Fibroblast of lung (primary cell): ENCODE results near the gene TRIM44. TPM values are rescaled to one million over a fixed set of nuclear protein-coding genes. Genes with fewer than 3 reads are reported as not detected.
"Not testable (repeated sequence)": the region's sequence is repeated elsewhere in the genome, so short reads cannot be mapped to it uniquely, and the experiment has no call there.

ENCODE experiments used
- DNase-seq, 2 donors: peaks; one replicate each; pipeline versions ENCODE4 v3.0.0 to v3.0.0-alpha.2; 2010; ENCODE audit warnings: low read depth in 2 of 2
- H2AFZ ChIP-seq: 2 replicates; pipeline ENCODE4 v1.5.1; 2012; ENCODE audit warnings: low read length, control low read depth, inconsistent platforms
- H3K27ac ChIP-seq: 2 replicates; pipeline ENCODE4 v1.5.1; 2011; ENCODE audit warnings: low read length, control low read depth; ENCODE audit not compliant: insufficient read depth
- H3K27me3 ChIP-seq: 2 replicates; pipeline ENCODE4 v1.5.1; 2011; ENCODE audit warnings: mild to moderate bottlenecking, low read length; ENCODE audit not compliant: control insufficient read depth, insufficient read depth
- H3K36me3 ChIP-seq: 2 replicates; pipeline ENCODE4 v1.5.1; 2011; ENCODE audit warnings: low read length; ENCODE audit not compliant: control insufficient read depth, insufficient read depth
- H3K4me1 ChIP-seq: 2 replicates; pipeline ENCODE4 v1.5.1; 2011; ENCODE audit warnings: low read length; ENCODE audit not compliant: control insufficient read depth, insufficient read depth; ENCODE audit errors: extremely low read depth
- H3K4me2 ChIP-seq: 2 replicates; pipeline ENCODE4 v1.5.1; 2011; ENCODE audit warnings: low read length, control low read depth; ENCODE audit not compliant: insufficient read depth; ENCODE audit errors: extremely low read depth
- H3K4me3 ChIP-seq, 4 experiments: fragments of 200-600 bp in 1 of 4; sonication (generic) in 1 of 4; replicated peaks in 1 of 4; 2 replicates each; pipeline ENCODE4 v1.5.1; 2011 to 2016; ENCODE audit warnings: low read length in 4 of 4, low read depth in 3 of 4, mild to moderate bottlenecking in 3 of 4, control low read depth in 2 of 4, inconsistent platforms in 1 of 4, mixed read lengths in 1 of 4; ENCODE audit not compliant: insufficient read depth in 1 of 4; ENCODE audit errors: control extremely low read depth in 1 of 4
- H3K79me2 ChIP-seq: 2 replicates; pipeline ENCODE4 v1.5.1; 2012; ENCODE audit warnings: mild to moderate bottlenecking, low read length, inconsistent platforms; ENCODE audit not compliant: control insufficient read depth, insufficient read depth
- H3K9ac ChIP-seq: 2 replicates; pipeline ENCODE4 v1.5.1; 2011; ENCODE audit warnings: mild to moderate bottlenecking, low read length, control low read depth; ENCODE audit not compliant: insufficient read depth
- H3K9me3 ChIP-seq: 2 replicates; pipeline ENCODE4 v1.5.1; 2012; ENCODE audit warnings: low read depth, low read length; ENCODE audit not compliant: control insufficient read depth, insufficient read depth
- H4K20me1 ChIP-seq: 2 replicates; pipeline ENCODE4 v1.5.1; 2011; ENCODE audit warnings: low read length; ENCODE audit not compliant: control insufficient read depth, insufficient read depth; ENCODE audit errors: extremely low read depth
- EZH2 ChIP-seq: IDR thresholded peaks from 2 replicates; pipeline ENCODE4 v1.5.1; 2012; ENCODE audit warnings: low read length, control low read depth, mild to moderate bottlenecking; ENCODE audit errors: missing control alignments
- polyA plus RNA-seq, 2 donors: library from polyadenylated mRNA; depleted of rRNA in 1 of 2; stranded (reverse) in 1 of 2; unstranded in 1 of 2; fragments of >200 nt; gene quantifications; 2 replicates each; pipeline ENCODE4 v1.2.1, GENCODE V29; 2011 to 2012; ENCODE audit warnings: missing spikeins in 1 of 2
- total RNA-seq: library from RNA; depleted of rRNA; stranded (reverse); fragments of >200 nt; gene quantifications from 2 replicates; pipeline ENCODE4 v1.2.1, GENCODE V29; 2014
- TF ChIP-seq, protein P1 (sequence below), 2 donors: IDR thresholded peaks in 1 of 2; conservative IDR thresholded peaks in 1 of 2; 1 replicate in 1 of 2; 2 replicates in 1 of 2; pipeline ENCODE4 v1.5.1; 2011 to 2012; ENCODE audit warnings: low read length in 2 of 2, control low read depth in 1 of 2, inconsistent platforms in 1 of 2, low read depth in 1 of 2, mild to moderate bottlenecking in 1 of 2

Gene TRIM44
- total and polyA plus RNA-seq, 2 donors (not counting 1 experiment from before 2014, with no cell fraction given): 10.4 to 78.3 TPM

DNA sequence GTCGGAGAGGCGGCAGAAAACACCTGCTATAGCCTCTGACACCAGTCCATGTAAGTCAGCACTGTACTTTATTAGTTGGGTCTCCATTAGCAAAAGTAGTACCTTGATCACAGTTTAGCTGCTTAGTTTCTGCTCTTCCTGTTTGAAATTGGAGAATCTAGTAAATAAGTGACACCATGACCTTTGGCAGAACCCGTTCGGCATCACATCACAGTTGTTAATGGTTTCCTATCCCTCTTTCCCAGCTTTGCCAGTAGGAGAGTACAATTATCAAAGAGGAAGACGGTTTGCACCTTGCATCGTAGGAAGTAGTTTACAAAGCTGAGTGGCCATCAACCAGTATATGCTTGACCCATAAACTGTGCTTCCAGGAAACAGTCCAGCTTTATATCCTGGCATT is 101.8 kb downstream of the TRIM44 start:
- no peak overlapping the region for H3K9ac ChIP-seq
- no peak overlapping the region for H3K4me2 ChIP-seq
- no peak for DNase-seq
- H4K20me1 ChIP-seq: no peaks in the 10 kb centered on the region
- H3K27ac ChIP-seq: no peak overlapping the region
- H3K4me3 ChIP-seq: no peak overlapping the region
- H3K79me2 ChIP-seq: no peaks in the 10 kb centered on the region
- TF ChIP-seq, protein P1, sequence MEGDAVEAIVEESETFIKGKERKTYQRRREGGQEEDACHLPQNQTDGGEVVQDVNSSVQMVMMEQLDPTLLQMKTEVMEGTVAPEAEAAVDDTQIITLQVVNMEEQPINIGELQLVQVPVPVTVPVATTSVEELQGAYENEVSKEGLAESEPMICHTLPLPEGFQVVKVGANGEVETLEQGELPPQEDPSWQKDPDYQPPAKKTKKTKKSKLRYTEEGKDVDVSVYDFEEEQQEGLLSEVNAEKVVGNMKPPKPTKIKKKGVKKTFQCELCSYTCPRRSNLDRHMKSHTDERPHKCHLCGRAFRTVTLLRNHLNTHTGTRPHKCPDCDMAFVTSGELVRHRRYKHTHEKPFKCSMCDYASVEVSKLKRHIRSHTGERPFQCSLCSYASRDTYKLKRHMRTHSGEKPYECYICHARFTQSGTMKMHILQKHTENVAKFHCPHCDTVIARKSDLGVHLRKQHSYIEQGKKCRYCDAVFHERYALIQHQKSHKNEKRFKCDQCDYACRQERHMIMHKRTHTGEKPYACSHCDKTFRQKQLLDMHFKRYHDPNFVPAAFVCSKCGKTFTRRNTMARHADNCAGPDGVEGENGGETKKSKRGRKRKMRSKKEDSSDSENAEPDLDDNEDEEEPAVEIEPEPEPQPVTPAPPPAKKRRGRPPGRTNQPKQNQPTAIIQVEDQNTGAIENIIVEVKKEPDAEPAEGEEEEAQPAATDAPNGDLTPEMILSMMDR (conservative IDR thresholded peaks at IDR 0.05 in 1 of 2, IDR thresholded peaks at IDR 0.05 in 1 of 2; ENCODE audit: low read depth in 1 of 2, low read length in 2 of 2): no peak
- TF ChIP-seq EZH2: no peak
- H3K4me1 ChIP-seq: no peaks in the 10 kb centered on the region
- no peak overlapping the region for H2AFZ ChIP-seq
- H3K27me3 ChIP-seq: no peaks in the 10 kb centered on the region
- H3K36me3 ChIP-seq: no peaks in the 10 kb centered on the region
- H3K9me3 ChIP-seq: no peaks in the 10 kb centered on the region

DNA sequence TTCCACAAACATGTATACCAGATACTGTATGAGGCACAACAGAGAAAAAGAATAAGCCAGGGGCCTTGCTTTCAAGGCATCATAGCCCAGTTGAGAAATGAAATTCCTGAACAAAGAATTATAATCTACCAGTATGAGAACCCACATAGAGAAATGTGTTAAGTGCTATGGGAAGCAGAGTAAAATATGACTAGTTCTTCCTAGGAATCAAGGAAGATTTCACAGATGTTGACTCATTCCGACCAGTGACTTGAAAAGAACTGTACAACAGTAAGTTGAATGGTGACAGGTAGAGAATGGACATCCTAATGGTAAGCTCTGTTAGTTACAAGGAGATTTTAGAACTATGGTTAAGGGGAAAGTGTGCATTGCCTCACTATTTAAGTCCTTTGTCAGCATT is 102.6 kb downstream of the TRIM44 start:
- DNase-seq: no peak
- Histone ChIP-seq H3K79me2 (no peaks in the 10 kb centered on the region), H3K27ac (no peak overlapping the region), H3K4me3 (no peak overlapping the region), H3K27me3 (no peaks in the 10 kb centered on the region), H3K4me2 (no peak overlapping the region), H3K9me3 (no peaks in the 10 kb centered on the region), H2AFZ (no peak overlapping the region), H3K4me1 (no peaks in the 10 kb centered on the region), H3K9ac (no peak overlapping the region), H3K36me3 (no peaks in the 10 kb centered on the region), H4K20me1 (no peaks in the 10 kb centered on the region)
- TF ChIP-seq EZH2: no peak
- TF ChIP-seq, protein P1 (conservative IDR thresholded peaks at IDR 0.05 in 1 of 2, IDR thresholded peaks at IDR 0.05 in 1 of 2; ENCODE audit: low read depth in 1 of 2, low read length in 2 of 2): no peak

DNA sequence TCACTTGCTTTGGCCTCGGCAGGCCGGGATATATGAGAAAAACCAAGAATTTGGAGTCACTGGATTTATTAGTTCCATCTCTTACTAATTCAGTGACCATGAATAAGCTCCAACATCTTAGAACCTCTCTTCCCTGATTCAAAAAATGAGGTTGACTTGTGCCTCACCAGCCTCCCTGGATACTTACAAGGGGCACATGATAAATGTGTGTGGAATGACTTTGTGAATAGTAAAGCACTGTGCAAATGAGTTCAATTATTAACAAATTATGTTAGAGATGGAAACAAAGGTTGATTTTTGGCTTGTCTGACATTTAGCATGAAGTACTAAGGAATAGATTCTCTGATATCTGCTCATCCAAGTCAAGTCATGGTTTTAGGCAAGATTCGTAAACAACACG is 104.1 kb downstream of the TRIM44 start:
- no peak overlapping the region for H3K4me3 ChIP-seq
- no peaks in the 10 kb centered on the region for H3K27me3 ChIP-seq
- H3K9ac ChIP-seq: no peak overlapping the region
- no peak overlapping the region for H2AFZ ChIP-seq
- no peaks in the 10 kb centered on the region for H4K20me1 ChIP-seq
- H3K79me2 ChIP-seq: no peaks in the 10 kb centered on the region
- no peak for DNase-seq
- H3K4me1 ChIP-seq: no peaks in the 10 kb centered on the region
- no peaks in the 10 kb centered on the region for H3K36me3 ChIP-seq
- H3K4me2 ChIP-seq: no peak overlapping the region
- H3K9me3 ChIP-seq: no peaks in the 10 kb centered on the region
- no peak for TF ChIP-seq EZH2
- TF ChIP-seq, protein P1 (conservative IDR thresholded peaks at IDR 0.05 in 1 of 2, IDR thresholded peaks at IDR 0.05 in 1 of 2; ENCODE audit: low read depth in 1 of 2, low read length in 2 of 2): no peak
- H3K27ac ChIP-seq: no peak overlapping the region

DNA sequence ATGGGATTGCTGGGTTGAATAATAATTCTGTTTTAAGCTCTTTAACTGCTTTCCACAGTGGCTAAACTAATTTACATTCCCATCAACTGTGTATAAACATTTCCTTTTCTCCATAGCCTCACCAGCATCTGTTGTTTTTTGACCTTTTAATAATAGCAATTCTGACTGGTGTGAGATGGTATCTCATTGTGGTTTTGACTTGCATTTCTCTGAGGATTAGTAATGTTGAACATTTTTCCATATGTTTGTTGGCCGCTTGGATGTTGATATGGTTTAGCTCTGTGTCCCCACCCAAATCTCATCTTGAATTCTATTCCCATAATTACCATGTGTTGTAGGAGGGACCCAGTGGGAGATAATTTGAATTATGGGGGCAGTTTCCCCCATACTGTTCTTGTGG is 107.8 kb downstream of the TRIM44 start:
- not testable (repeated sequence) for H3K9ac ChIP-seq, H4K20me1 ChIP-seq, H3K4me1 ChIP-seq, H3K4me3 ChIP-seq, H3K79me2 ChIP-seq, H3K9me3 ChIP-seq, H3K4me2 ChIP-seq, H3K27ac ChIP-seq, H3K36me3 ChIP-seq, H2AFZ ChIP-seq, H3K27me3 ChIP-seq
- DNase-seq: peak; percentile 70 to 82
